ENCODE measurements around the gene PPIL4.

PPIL4 gene

GRCh38 chr6:149545754-149546471, at the start of gene PPIL4:
Gene PPIL4, minus strand, starts transcription at chr6:149546043. Its CDS starts 38 bp downstream, at chr6:149546005.
- DNase-seq (ENCODE audit: low read depth in 1 of 2, low spot score in 1 of 2): peak; percentile 93 to 95

- no peak for DNase-seq (ENCODE audit: low read depth in 1 of 2, low spot score in 1 of 2)
Measured at GRCh38 chr6:149593408-149593807, 47.6 kb upstream of the PPIL4 start.

GRCh38 chr6:149592983-149593382, 47.1 kb upstream of the PPIL4 start:
- no peak for DNase-seq (ENCODE audit: low read depth in 1 of 2, low spot score in 1 of 2)

- DNase-seq (ENCODE audit: low read depth in 1 of 2, low spot score in 1 of 2): no peak
Measured at GRCh38 chr6:149586149-149586548, 40.3 kb upstream of the PPIL4 start.

GRCh38 chr6:149581349-149581748, 35.5 kb upstream of the PPIL4 start:
- no peak for DNase-seq (ENCODE audit: low read depth in 1 of 2, low spot score in 1 of 2)

- no peak for DNase-seq (ENCODE audit: low read depth in 1 of 2, low spot score in 1 of 2)
Measured at GRCh38 chr6:149580880-149581279, 35.0 kb upstream of the PPIL4 start.

GRCh38 chr6:149567945-149568585, 22.2 kb upstream of the PPIL4 start:
- no peak for DNase-seq (ENCODE audit: low read depth in 1 of 2, low spot score in 1 of 2)

- DNase-seq (ENCODE audit: low read depth in 1 of 2, low spot score in 1 of 2): no peak
Measured at GRCh38 chr6:149567194-149567586, 21.3 kb upstream of the PPIL4 start.

GRCh38 chr6:149566410-149567193, 20.8 kb upstream of the PPIL4 start:
- DNase-seq (ENCODE audit: low read depth in 1 of 2, low spot score in 1 of 2): peak in 1 of 2 donors; percentile 33

GRCh38 chr6:149565527-149566409, 19.9 kb upstream of the PPIL4 start, which contains the start of gene GINM1:
Gene GINM1, plus strand, starts transcription at chr6:149566375. Its CDS starts 40 bp downstream, at chr6:149566415.
- DNase-seq (ENCODE audit: low read depth in 1 of 2, low spot score in 1 of 2): peak; percentile 92 to 93

GRCh38 chr6:149563928-149564325, 18.1 kb upstream of the PPIL4 start:
- DNase-seq (ENCODE audit: low read depth in 1 of 2, low spot score in 1 of 2): no peak

GRCh38 chr6:149563203-149563927, 17.5 kb upstream of the PPIL4 start:
- DNase-seq (ENCODE audit: low read depth in 1 of 2, low spot score in 1 of 2): no peak

- no peak for DNase-seq (ENCODE audit: low read depth in 1 of 2, low spot score in 1 of 2)
Measured at GRCh38 chr6:149560736-149561135, 14.9 kb upstream of the PPIL4 start.

- no peak for DNase-seq (ENCODE audit: low read depth in 1 of 2, low spot score in 1 of 2)
Measured at GRCh38 chr6:149559389-149559788, 13.5 kb upstream of the PPIL4 start.

GRCh38 chr6:149558029-149558428, 12.2 kb upstream of the PPIL4 start:
- DNase-seq (ENCODE audit: low read depth in 1 of 2, low spot score in 1 of 2): no peak

GRCh38 chr6:149551920-149552319, 6.1 kb upstream of the PPIL4 start:
- no peak for DNase-seq (ENCODE audit: low read depth in 1 of 2, low spot score in 1 of 2)

- peak; percentile 17 to 62 for DNase-seq (ENCODE audit: low read depth in 1 of 2, low spot score in 1 of 2)
Measured at GRCh38 chr6:149545258-149545753, 537 bp downstream of the PPIL4 start.

GRCh38 chr6:149544646-149545257, 1.1 kb downstream of the PPIL4 start:
- no peak for DNase-seq (ENCODE audit: low read depth in 1 of 2, low spot score in 1 of 2)

- DNase-seq (ENCODE audit: low read depth in 1 of 2, low spot score in 1 of 2): no peak
Measured at GRCh38 chr6:149541139-149541538, 4.7 kb downstream of the PPIL4 start.

GRCh38 chr6:149534742-149535141, 11.1 kb downstream of the PPIL4 start:
- no peak for DNase-seq (ENCODE audit: low read depth in 1 of 2, low spot score in 1 of 2)
